Measurements from ENCODE around the gene EEIG1. TPM values are rescaled to one million over a fixed set of nuclear protein-coding genes. Genes with fewer than 3 reads are reported as not detected.

The EEIG1 gene
- total and polyA plus RNA-seq, 2 of the 4 experiments (the other 2 are of a cell fraction), result 1.1 to 23.2 TPM

GRCh38 chr9:127943731-127944144, 37.1 kb downstream of the EEIG1 start:
- H2BK120ac ChIP-seq (ENCODE audit: low read depth, low read length), result no peak overlapping the region
- no peak overlapping the region for H3K14ac ChIP-seq (replicated peaks; ENCODE audit: low read depth, low read length)
- no peaks in the 10 kb centered on the region; the same call in 1 of the 2 replicates for H3K9me1 ChIP-seq (ENCODE audit: insufficient read depth, low read length)
- no TSS peak for BruUV-seq (replicated peaks)
- peaks cover 12% of the 10 kb centered on the region for H4K20me1 ChIP-seq (ENCODE audit: insufficient read depth, low read length)
- no peak overlapping the region for H3K27ac ChIP-seq (ENCODE audit: insufficient read depth, low read length)
- peak overlapping the region; percentile 43 for H2AK9ac ChIP-seq (replicated peaks; ENCODE audit: low read depth, low read length, poor library complexity)
- H2BK15ac ChIP-seq (ENCODE audit: low read depth, low read length), result no peak overlapping the region
- ATAC-seq (ENCODE audit: low read depth) (peak; percentile 95), DNase-seq (peak; percentile 73)
- peaks cover 0 to 11% of the 10 kb centered on the region in 2 experiments; a peak in 1 of 4 replicates for H3K79me1 ChIP-seq (ENCODE audit: low read depth in 1 of 2, low read length in 2 of 2)
- H3K9ac ChIP-seq (ENCODE audit: low read depth, low read length), result no peak overlapping the region
- TF ChIP-seq RFX5 (IDR thresholded peaks at IDR 0.05; ENCODE audit: low read depth, low read length) (no peak), MAFK (IDR thresholded peaks at IDR 0.05; ENCODE audit: low read depth, low read length) (no peak), SMC3 (IDR thresholded peaks at IDR 0.05; ENCODE audit: low read depth, low read length) (peak; percentile 96), CTCF (conservative IDR thresholded peaks at IDR 0.05; ENCODE audit: low read depth, low read length) (peak; percentile 94), USF2 (IDR thresholded peaks at IDR 0.05; ENCODE audit: low read depth, low read length) (no peak), MXI1 (IDR thresholded peaks at IDR 0.05; ENCODE audit: borderline replicate concordance, low read depth, low read length) (peak; percentile 33; the same call in 1 of the 2 replicates), MAZ (IDR thresholded peaks at IDR 0.05; ENCODE audit: borderline replicate concordance, low read depth, low read length) (peak; percentile 63; the same call in 1 of the 2 replicates), CEBPB (IDR thresholded peaks at IDR 0.05; ENCODE audit: low read depth, low read length) (no peak), ELK1 (IDR thresholded peaks at IDR 0.05; ENCODE audit: borderline replicate concordance, low read depth, low read length) (no peak), POLR2A (IDR thresholded peaks at IDR 0.05; ENCODE audit: low read depth, low read length) (peak; percentile 55; the same call in 1 of the 2 replicates), NFE2L2 (IDR thresholded peaks at IDR 0.05; ENCODE audit: low read depth, low read length) (no peak), RCOR1 (IDR thresholded peaks at IDR 0.05; ENCODE audit: insufficient replicate concordance, low read length) (no peak), RAD21 (IDR thresholded peaks at IDR 0.05; ENCODE audit: low read length) (peak; percentile 95)
- no peak overlapping the region for H3K4me3 ChIP-seq (ENCODE audit: insufficient read depth, low read depth, low read length)
- in situ Hi-C loops (cut with MboI; ENCODE audit: low sequenced_read_pairs), result no loop called here
- H3K4me1 ChIP-seq (ENCODE audit: control insufficient read depth, insufficient read depth, low read length), result peaks cover 5% of the 10 kb centered on the region; the same call in 1 of the 2 replicates
- POLR2A ChIA-PET (ENCODE audit: unreplicated experiment), result no interaction called here
- intact Hi-C loops (cut with micrococcal nuclease), result loop anchor here (1.0 to 5.0 kb wide), 4 partner anchors 137 to 174 kb away; no protein-coding TSS in a partner anchor
- no peak overlapping the region for H3K4me2 ChIP-seq (ENCODE audit: low read depth, low read length)
- no peak overlapping the region for H2BK5ac ChIP-seq (ENCODE audit: low read depth, low read length, poor library complexity, severe bottlenecking)
- WGBS, 2 experiments (ENCODE audit: extremely low coverage in 2 of 2, insufficient read length in 1 of 2), result 83% methylated on average over 2 of the region's 13 CpGs; no CpG with 5 or more reads in 1 of the 2 experiments
- dilution Hi-C loops (cut with HindIII; ENCODE audit: low sequenced_read_pairs, unreplicated experiment), result no loop called here
- no peak overlapping the region for H4K5ac ChIP-seq (ENCODE audit: low read depth, low read length)
- H3K4ac ChIP-seq (ENCODE audit: low read depth, low read length), result no peak overlapping the region
- H3K56ac ChIP-seq (ENCODE audit: extremely low read depth, insufficient read depth, low read length), result no peak overlapping the region
- H2AK5ac ChIP-seq (ENCODE audit: low read depth, low read length), result no peak overlapping the region
- no peak overlapping the region for H4K91ac ChIP-seq (ENCODE audit: insufficient read depth, low read depth, low read length)
- no peak overlapping the region for H3K18ac ChIP-seq (ENCODE audit: low read depth, low read length)
- CTCF ChIA-PET, result interaction anchor here (0.7 to 2.8 kb wide), 10 partner anchors 10 to 174 kb away, joined by 3 to 15 read pairs (median 4); no protein-coding TSS in a partner anchor
- no peak overlapping the region for H2BK20ac ChIP-seq (ENCODE audit: low read depth, low read length)
- H4K8ac ChIP-seq (ENCODE audit: low read depth in 2 of 2, low read length in 2 of 2), result no peak overlapping the region
- H3K36me3 ChIP-seq (ENCODE audit: control insufficient read depth, insufficient read depth, low read length), result peaks cover 34% of the 10 kb centered on the region
- H3K23ac ChIP-seq (ENCODE audit: low read depth, low read length), result no peak overlapping the region
- no peaks in the 10 kb centered on the region for H3K9me3 ChIP-seq (ENCODE audit: control insufficient read depth, insufficient read depth, low read length)
- peak overlapping the region; percentile 54 for H2AFZ ChIP-seq (replicated peaks; ENCODE audit: low read length, poor library complexity)
- no peaks in the 10 kb centered on the region for H3K27me3 ChIP-seq (ENCODE audit: control insufficient read depth, insufficient read depth, low read length)
